PC-3 (cell line): ENCODE measurements around the gene TTC8. TPM values are rescaled to one million over a fixed set of nuclear protein-coding genes. Genes with fewer than 3 reads are reported as not detected.

Source experiments
- ATAC-seq: fragments of 200-7000 bp; cut with Tn5 transposase; 2 replicates; pipeline ENCODE4 v1.9.1; 2020; ENCODE audit warnings: mild to moderate bottlenecking, moderate library complexity
- BruUV-seq: library from RNA; stranded (reverse); fragments of 400-500 nt; replicated peaks from 2 replicates; lab custom pipeline; 2021; lab: Mats Ljungman, UMichigan
- CTCF ChIA-PET: fragments of 300-600 bp; sonication (Branson Sonifier 250); formaldehyde crosslinking; loops from one replicate; lab custom pipeline; 2022; ENCODE audit warnings: antibody characterized with exemption; lab: Charles Lee
- POLR2A ChIA-PET: fragments of 300-600 bp; sonication (Branson Sonifier 250); formaldehyde crosslinking; loops from one replicate; lab custom pipeline; 2022; ENCODE audit warnings: antibody characterized with exemption; ENCODE audit not compliant: unreplicated experiment; lab: Charles Lee
- DNase-seq: peaks from one replicate; pipeline ENCODE4 v3.0.0-alpha.2; 2015
- H2AFZ ChIP-seq: fragments of 300-600 bp; sonication (generic); 2 replicates; pipeline ENCODE4 v1.6.0; 2016; ENCODE audit warnings: antibody characterized with exemption, low read length
- H3F3A ChIP-seq: fragments of 300-600 bp; sonication (generic); one replicate; pipeline ENCODE4 v1.6.0; 2017; ENCODE audit warnings: antibody characterized with exemption, low read length, control low read depth, mild to moderate bottlenecking; ENCODE audit not compliant: unreplicated experiment
- H3K27ac ChIP-seq: fragments of 300-600 bp; sonication (generic); 2 replicates; pipeline ENCODE4 v1.5.1; 2016; ENCODE audit warnings: mild to moderate bottlenecking, low read length
- H3K27me3 ChIP-seq: fragments of 300-600 bp; sonication (generic); 2 replicates; pipeline ENCODE4 v1.6.1; 2016; ENCODE audit warnings: low read length, mixed read lengths
- H3K36me3 ChIP-seq: fragments of 300-600 bp; sonication (generic); 2 replicates; pipeline ENCODE4 v1.6.1; 2016; ENCODE audit warnings: low read depth, mixed run types, low read length, mixed read lengths
- H3K4me1 ChIP-seq: fragments of 300-600 bp; sonication (generic); 2 replicates; pipeline ENCODE4 v1.5.1; 2016; ENCODE audit warnings: low read length; ENCODE audit not compliant: insufficient read depth
- H3K4me2 ChIP-seq: fragments of 300-600 bp; sonication (generic); 2 replicates; pipeline ENCODE4 v1.6.0; 2016; ENCODE audit warnings: low read length
- H3K4me3 ChIP-seq: fragments of 300-600 bp; sonication (generic); 2 replicates; pipeline ENCODE4 v1.5.1; 2016; ENCODE audit warnings: mild to moderate bottlenecking, low read length, mixed read lengths
- H3K79me2 ChIP-seq: fragments of 300-600 bp; sonication (generic); 2 replicates; pipeline ENCODE4 v1.6.1; 2017; ENCODE audit warnings: low read length, mixed read lengths
- H3K9ac ChIP-seq: fragments of 300-600 bp; sonication (generic); 2 replicates; pipeline ENCODE4 v1.6.0; 2016; ENCODE audit warnings: mild to moderate bottlenecking, low read length
- H3K9me2 ChIP-seq: fragments of 300-600 bp; sonication (generic); replicated peaks from 2 replicates; pipeline ENCODE4 v1.6.1; 2016; ENCODE audit warnings: mixed run types, low read length, mixed read lengths
- H3K9me3 ChIP-seq: fragments of 300-600 bp; sonication (generic); 2 replicates; pipeline ENCODE4 v1.6.1; 2016; ENCODE audit warnings: low read length, mixed read lengths
- H4K20me1 ChIP-seq: fragments of 300-600 bp; sonication (generic); 2 replicates; pipeline ENCODE4 v1.6.1; 2016; ENCODE audit warnings: low read length, mixed read lengths
- EZH2 ChIP-seq: fragments of 300-600 bp; sonication (generic); IDR thresholded peaks from one replicate; pipeline ENCODE4 v1.6.1; 2017; ENCODE audit warnings: antibody characterized with exemption, mild to moderate bottlenecking, low read length; ENCODE audit not compliant: unreplicated experiment
- EZH2phosphoT487 ChIP-seq: fragments of 300-600 bp; sonication (generic); IDR thresholded peaks from 2 replicates; pipeline ENCODE4 v1.6.1; 2018; ENCODE audit warnings: mild to moderate bottlenecking, antibody characterized with exemption, low read length, borderline replicate concordance
- intact Hi-C: fragments of 100-400 bp; cut with micrococcal nuclease; formaldehyde crosslinking; loops from 2 replicates; pipeline ENCODE4 v1.9.0; 2023
- total RNA-seq: library from RNA; depleted of rRNA; stranded (reverse); fragments of >200 nt; gene quantifications from 2 replicates; pipeline ENCODE4 v1.2.3, GENCODE V29; 2014
- TF ChIP-seq, protein P1 (sequence below): fragments of 300-600 bp; sonication (generic); conservative IDR thresholded peaks from 2 replicates; pipeline ENCODE4 v1.5.1; 2017; ENCODE audit warnings: antibody characterized with exemption, low read depth, mild to moderate bottlenecking, low read length

The TTC8 gene
- total RNA-seq, 1 experiment from 2014 or later = 24.8 TPM

DNA sequence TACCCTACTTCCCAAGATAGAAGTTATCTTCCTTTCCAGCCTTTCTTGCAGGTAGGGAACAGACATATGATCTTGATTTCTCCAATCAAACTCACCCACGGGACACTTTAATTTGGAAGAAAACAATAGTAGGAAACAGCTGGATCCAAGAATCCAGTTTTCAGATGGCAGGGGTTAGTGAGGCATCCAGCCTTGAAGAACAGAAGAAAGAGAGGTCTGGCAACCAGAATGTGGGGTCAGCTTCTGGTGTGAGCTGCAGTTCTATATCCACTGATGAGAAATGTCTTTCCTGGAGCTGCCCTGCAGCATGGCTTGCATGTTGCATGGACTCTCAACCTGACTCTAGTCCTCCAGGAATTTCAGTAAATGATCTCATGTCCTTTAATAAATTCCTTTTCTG lies 83.8 kb downstream of the TTC8 start:
- DNase-seq = no peak
- no TSS peak for BruUV-seq
- Histone ChIP-seq H3K9me3 (no peaks in the 10 kb centered on the region), H3K9me2 (no peaks in the 10 kb centered on the region), H3K4me2 (no peak overlapping the region), H3K27me3 (no peaks in the 10 kb centered on the region), H2AFZ (no peak overlapping the region), H3K27ac (no peak overlapping the region), H4K20me1 (no peaks in the 10 kb centered on the region), H3F3A (no peaks in the 10 kb centered on the region), H3K4me3 (no peak overlapping the region), H3K36me3 (no peaks in the 10 kb centered on the region), H3K4me1 (no peaks in the 10 kb centered on the region), H3K9ac (no peak overlapping the region), H3K79me2 (no peaks in the 10 kb centered on the region)
- intact Hi-C loops = no loop called here
- CTCF ChIA-PET = interaction anchor here (0.7 kb wide), 1 partner anchor 107 kb away, joined by 3 read pairs; no protein-coding TSS in a partner anchor
- TF ChIP-seq, protein P1, sequence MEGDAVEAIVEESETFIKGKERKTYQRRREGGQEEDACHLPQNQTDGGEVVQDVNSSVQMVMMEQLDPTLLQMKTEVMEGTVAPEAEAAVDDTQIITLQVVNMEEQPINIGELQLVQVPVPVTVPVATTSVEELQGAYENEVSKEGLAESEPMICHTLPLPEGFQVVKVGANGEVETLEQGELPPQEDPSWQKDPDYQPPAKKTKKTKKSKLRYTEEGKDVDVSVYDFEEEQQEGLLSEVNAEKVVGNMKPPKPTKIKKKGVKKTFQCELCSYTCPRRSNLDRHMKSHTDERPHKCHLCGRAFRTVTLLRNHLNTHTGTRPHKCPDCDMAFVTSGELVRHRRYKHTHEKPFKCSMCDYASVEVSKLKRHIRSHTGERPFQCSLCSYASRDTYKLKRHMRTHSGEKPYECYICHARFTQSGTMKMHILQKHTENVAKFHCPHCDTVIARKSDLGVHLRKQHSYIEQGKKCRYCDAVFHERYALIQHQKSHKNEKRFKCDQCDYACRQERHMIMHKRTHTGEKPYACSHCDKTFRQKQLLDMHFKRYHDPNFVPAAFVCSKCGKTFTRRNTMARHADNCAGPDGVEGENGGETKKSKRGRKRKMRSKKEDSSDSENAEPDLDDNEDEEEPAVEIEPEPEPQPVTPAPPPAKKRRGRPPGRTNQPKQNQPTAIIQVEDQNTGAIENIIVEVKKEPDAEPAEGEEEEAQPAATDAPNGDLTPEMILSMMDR = no peak
- TF ChIP-seq EZH2phosphoT487 (no peak), EZH2 (no peak)
- POLR2A ChIA-PET = no interaction called here
- ATAC-seq = no peak

DNA sequence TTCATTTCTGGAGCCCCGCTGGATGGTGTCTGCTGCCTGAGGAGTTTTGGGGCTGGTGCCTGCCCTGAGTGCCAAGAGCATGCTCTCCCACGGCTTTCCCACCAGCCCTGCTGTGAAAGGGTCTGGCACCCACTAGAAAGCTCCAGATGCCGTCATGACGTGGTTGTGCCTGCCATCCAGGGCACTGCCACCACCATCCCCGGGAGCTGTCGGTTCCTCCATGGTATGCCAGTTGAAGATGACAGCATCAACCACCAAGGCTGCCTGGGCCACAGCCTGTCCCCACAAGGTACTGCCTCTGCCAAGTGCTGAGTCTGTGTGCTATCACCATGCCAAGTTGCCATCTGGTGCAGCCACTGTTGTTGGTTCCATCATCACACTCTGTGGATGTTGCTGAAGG lies 85.9 kb downstream of the TTC8 start:
- no TSS peak for BruUV-seq
- Histone ChIP-seq H3K36me3 (no peaks in the 10 kb centered on the region), H3K4me3 (no peak overlapping the region), H4K20me1 (no peaks in the 10 kb centered on the region), H3K4me2 (no peak overlapping the region), H3K27me3 (no peaks in the 10 kb centered on the region), H2AFZ (no peak overlapping the region), H3K9me2 (no peaks in the 10 kb centered on the region), H3K9ac (no peak overlapping the region), H3K4me1 (no peaks in the 10 kb centered on the region), H3K9me3 (no peaks in the 10 kb centered on the region), H3K79me2 (no peaks in the 10 kb centered on the region), H3K27ac (no peak overlapping the region), H3F3A (no peaks in the 10 kb centered on the region)
- ChIA-PET POLR2A (no interaction called here), CTCF (no interaction called here)
- DNase-seq (no peak), ATAC-seq (no peak)
- TF ChIP-seq EZH2 (no peak), EZH2phosphoT487 (no peak)
- TF ChIP-seq, protein P1 = no peak
- intact Hi-C loops = no loop called here

DNA sequence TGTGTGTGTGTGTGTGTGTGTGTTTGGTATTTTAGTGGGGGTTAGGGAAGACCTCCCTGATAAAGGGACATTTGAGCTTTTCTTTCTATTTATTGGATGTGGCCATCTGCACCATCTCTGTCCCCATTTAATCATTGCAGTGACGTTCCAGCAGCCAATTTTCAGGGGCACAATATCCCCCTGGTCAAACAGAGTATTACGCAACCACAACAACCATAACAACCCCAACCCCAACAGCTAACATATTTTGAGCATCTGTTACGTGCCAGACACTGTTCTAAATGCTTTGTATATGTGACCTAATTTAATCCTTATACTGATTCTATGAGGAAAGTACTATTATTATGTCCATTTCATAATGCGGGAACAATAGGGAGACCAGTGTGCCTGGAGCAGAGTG lies 87.4 kb downstream of the TTC8 start:
- no peaks in the 10 kb centered on the region for H3K4me1 ChIP-seq
- H3K36me3 ChIP-seq = no peaks in the 10 kb centered on the region
- H3K4me3 ChIP-seq = no peak overlapping the region
- no peaks in the 10 kb centered on the region for H3K27me3 ChIP-seq
- POLR2A ChIA-PET = no interaction called here
- no peak for ATAC-seq
- no peak for DNase-seq
- intact Hi-C loops = no loop called here
- H3K27ac ChIP-seq = no peak overlapping the region
- H3K9me2 ChIP-seq = no peaks in the 10 kb centered on the region
- TF ChIP-seq EZH2 (no peak), EZH2phosphoT487 (no peak)
- TF ChIP-seq, protein P1 = no peak
- H2AFZ ChIP-seq = no peak overlapping the region
- H3K79me2 ChIP-seq = no peaks in the 10 kb centered on the region
- no peaks in the 10 kb centered on the region for H3F3A ChIP-seq
- no peak overlapping the region for H3K9ac ChIP-seq
- no peaks in the 10 kb centered on the region for H3K9me3 ChIP-seq
- H3K4me2 ChIP-seq = no peak overlapping the region
- CTCF ChIA-PET = no interaction called here
- BruUV-seq = no TSS peak
- H4K20me1 ChIP-seq = no peaks in the 10 kb centered on the region
